Astrocyte of the spinal cord (primary cell): Measurements from ENCODE around the gene ENOSF1.
A peak's percentile ranks its signal among the peaks of the same experiment; 100 is the strongest.

ENCODE experiments used
- DNase-seq: peaks from one replicate; pipeline ENCODE4 v3.0.0; 2011; ENCODE audit warnings: low read depth, low spot score
- H3K4me3 ChIP-seq: 2 replicates; pipeline ENCODE4 v1.5.1; 2011; ENCODE audit warnings: low read depth, mild to moderate bottlenecking, low read length, moderate library complexity
- in situ Hi-C: cut with HindIII; loops from 2 replicates; pipeline ENCODE4 v1.10.0; 2017; ENCODE audit warnings: low sequenced_read_pairs
- TF ChIP-seq, protein P1 (sequence below): IDR thresholded peaks from 2 replicates; pipeline ENCODE4 v1.5.1; 2012; ENCODE audit warnings: low read depth, mild to moderate bottlenecking, low read length, inconsistent platforms

The ENOSF1 gene

DNA sequence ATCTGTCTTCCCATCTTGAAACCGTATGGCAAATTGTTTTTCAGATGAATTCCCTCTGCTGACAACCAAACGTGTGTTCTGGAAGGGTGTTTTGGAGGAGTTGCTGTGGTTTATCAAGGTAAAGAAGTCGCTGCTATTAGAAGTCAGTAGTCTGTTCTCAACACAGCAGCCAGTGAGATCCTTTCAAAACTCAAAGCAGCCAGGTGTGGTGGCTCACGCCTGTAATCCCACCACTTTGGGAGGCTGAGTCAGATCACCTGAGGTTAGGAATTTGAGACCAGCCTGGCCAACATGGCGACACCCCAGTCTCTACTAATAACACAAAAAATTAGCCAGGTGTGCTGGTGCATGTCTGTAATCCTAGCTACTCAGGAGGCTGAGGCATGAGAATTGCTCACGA lies 52.8 kb downstream of the ENOSF1 start:
- in situ Hi-C loops = no loop called here
- TF ChIP-seq, protein P1, sequence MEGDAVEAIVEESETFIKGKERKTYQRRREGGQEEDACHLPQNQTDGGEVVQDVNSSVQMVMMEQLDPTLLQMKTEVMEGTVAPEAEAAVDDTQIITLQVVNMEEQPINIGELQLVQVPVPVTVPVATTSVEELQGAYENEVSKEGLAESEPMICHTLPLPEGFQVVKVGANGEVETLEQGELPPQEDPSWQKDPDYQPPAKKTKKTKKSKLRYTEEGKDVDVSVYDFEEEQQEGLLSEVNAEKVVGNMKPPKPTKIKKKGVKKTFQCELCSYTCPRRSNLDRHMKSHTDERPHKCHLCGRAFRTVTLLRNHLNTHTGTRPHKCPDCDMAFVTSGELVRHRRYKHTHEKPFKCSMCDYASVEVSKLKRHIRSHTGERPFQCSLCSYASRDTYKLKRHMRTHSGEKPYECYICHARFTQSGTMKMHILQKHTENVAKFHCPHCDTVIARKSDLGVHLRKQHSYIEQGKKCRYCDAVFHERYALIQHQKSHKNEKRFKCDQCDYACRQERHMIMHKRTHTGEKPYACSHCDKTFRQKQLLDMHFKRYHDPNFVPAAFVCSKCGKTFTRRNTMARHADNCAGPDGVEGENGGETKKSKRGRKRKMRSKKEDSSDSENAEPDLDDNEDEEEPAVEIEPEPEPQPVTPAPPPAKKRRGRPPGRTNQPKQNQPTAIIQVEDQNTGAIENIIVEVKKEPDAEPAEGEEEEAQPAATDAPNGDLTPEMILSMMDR = no peak
- no peak for DNase-seq
- H3K4me3 ChIP-seq = no peak overlapping the region

DNA sequence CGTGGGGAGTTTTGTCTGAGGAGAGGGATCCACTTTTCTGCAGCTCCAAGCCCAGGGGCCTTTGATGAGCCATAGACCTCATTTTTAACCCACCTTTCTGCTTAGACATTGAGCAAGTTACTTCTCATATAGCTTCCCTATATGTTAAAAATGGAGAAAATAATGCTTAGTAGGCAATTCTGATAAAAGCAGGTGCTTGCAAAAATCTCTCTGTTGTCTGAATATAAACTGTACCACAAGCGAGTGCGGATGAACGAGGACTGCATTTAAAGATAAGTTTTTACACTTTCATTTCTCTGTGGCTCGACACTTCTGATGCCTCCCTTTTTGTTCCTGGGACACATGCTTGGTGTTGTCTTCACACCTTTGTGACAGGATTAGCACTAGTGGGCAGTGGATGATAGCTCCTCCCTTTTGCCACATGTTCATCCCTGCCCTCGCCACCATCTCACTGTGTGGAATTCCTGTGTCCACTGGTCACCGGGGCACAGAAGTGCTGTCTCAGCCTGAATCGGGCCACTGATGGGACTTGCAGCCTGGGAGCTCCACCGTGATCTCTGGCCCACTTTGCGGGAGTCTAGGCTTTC lies 53.4 kb downstream of the ENOSF1 start:
- H3K4me3 ChIP-seq = peak overlapping the region; percentile 69
- TF ChIP-seq, protein P1 = no peak
- no peak for DNase-seq
- in situ Hi-C loops = no loop called here

DNA sequence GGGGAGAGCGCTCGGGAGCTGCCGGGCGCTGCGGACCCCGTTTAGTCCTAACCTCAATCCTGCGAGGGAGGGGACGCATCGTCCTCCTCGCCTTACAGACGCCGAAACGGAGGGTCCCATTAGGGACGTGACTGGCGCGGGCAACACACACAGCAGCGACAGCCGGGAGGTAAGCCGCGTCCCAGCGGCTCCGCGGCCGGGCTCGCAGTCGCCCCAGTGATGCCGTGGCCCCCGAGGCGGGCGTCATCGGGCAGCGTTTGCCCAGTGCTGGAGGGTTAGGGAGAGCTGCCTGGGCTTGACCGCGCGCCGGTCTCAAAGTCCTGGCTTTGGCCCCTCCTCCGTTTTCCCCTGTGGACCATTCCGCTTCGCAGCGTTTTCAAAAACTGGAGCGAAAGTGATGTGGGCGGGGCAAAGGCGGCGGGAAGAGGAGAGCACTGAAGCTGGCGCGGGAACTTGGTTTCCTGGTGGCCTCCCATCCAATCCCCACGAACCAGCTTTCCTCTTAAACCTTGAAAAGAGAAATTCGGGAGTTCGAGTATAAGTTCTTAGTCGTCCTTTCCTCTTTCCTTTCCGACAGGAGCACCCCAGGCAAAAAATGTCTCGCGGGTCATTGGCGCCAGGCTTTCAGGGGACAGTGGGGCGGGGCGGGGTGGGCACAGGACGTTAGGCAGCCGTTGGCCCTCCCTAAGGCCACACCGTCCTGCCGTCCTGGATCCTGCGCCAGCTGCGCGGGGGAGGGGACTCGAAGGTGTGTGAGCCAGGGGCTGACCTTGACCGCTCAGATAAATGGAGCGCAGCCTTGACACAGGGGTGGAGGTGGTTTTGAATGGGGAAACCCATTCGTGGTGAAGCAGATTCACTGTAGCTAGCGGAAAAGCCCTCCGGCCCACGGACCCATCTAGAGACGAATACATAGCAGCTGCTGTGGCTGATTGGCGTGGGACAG lies 54.2 kb downstream of the ENOSF1 start:
- peak; percentile 89 for DNase-seq
- peak overlapping the region; percentile 69 for H3K4me3 ChIP-seq
- TF ChIP-seq, protein P1 = no peak
- in situ Hi-C loops = no loop called here

DNA sequence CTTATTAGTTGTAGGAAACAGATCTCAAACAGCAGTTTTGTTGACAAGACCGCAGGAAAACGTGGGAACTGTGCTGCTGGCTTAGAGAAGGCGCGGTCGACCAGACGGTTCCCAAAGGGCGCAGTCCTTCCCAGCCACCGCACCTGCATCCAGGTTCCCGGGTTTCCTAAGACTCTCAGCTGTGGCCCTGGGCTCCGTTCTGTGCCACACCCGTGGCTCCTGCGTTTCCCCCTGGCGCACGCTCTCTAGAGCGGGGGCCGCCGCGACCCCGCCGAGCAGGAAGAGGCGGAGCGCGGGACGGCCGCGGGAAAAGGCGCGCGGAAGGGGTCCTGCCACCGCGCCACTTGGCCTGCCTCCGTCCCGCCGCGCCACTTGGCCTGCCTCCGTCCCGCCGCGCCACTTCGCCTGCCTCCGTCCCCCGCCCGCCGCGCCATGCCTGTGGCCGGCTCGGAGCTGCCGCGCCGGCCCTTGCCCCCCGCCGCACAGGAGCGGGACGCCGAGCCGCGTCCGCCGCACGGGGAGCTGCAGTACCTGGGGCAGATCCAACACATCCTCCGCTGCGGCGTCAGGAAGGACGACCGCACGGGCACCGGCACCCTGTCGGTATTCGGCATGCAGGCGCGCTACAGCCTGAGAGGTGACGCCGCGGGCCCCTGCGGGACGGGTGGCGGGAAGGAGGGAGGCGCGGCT lies 55.0 kb downstream of the ENOSF1 start, which contains the start of gene TYMS:
Gene TYMS, plus strand, starts transcription at position 343 of the 690 bp plus-strand sequence. Its CDS starts 90 bp downstream, at position 433.
- H3K4me3 ChIP-seq = peak within 1 kb of the TSS; percentile 69
- in situ Hi-C loops = no loop called here
- peak; percentile 48 for DNase-seq
- TF ChIP-seq, protein P1 = peak; percentile 11

DNA sequence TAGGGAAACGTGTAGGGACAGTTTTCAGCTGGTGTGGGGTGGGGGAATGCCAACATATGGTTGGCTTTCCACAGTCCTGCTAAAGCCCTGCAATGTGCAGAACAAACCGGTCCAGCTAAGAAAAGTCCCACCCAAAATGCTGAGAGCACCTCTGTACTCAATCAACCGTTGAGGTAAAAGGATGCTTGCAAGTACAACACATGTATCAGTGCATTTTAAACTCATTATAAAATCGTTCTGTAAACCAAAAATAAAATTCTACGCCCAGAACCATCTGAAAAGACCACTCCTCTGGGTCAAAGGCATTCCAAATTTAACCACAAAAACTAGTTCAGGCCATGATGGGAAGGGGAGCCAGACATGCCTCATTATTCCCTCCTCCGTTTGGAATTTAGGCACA lies 57.0 kb downstream of the ENOSF1 start:
- TF ChIP-seq, protein P1 = no peak
- H3K4me3 ChIP-seq = no peak overlapping the region
- no peak for DNase-seq
- in situ Hi-C loops = no loop called here

DNA sequence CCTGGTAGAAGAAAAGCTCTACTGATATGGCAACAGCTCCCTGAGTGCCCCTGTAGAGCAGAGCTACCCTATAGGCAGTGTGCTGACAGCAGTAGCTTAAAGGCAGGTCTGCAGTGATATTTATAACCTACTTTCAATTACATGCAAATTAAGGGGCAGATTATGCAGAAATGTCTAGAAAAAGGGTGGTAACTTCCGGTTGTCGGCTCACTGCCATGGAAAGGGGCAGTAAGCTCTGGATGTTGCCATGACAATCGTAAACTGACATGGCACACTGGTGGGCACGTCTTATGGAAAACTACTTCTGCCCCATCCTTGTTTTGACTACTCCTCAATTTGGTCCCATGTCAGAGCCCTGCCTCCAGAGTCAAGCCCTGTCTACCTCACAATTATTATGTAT lies 57.8 kb downstream of the ENOSF1 start:
- TF ChIP-seq, protein P1 = no peak
- no peak for DNase-seq
- in situ Hi-C loops = no loop called here
- H3K4me3 ChIP-seq = no peak overlapping the region
